NT2/D1 (cell line): ENCODE data around the gene GFRA4.

ENCODE experiments used
- DNase-seq: peaks from one replicate; pipeline ENCODE4 v3.0.0-alpha.2; 2011; ENCODE audit warnings: low read depth, low spot score
- H3K27me3 ChIP-seq: 2 replicates; pipeline ENCODE4 v1.6.0; 2011; ENCODE audit warnings: mild to moderate bottlenecking; ENCODE audit not compliant: insufficient read length, insufficient read depth
- H3K36me3 ChIP-seq: 2 replicates; pipeline ENCODE4 v1.6.1; 2011; ENCODE audit warnings: mild to moderate bottlenecking, low read length, mixed read lengths; ENCODE audit not compliant: insufficient read depth, insufficient read length
- H3K4me1 ChIP-seq: 2 replicates; pipeline ENCODE4 v1.5.1; 2011; ENCODE audit not compliant: insufficient read depth, insufficient read length
- H3K4me3 ChIP-seq: 2 replicates; pipeline ENCODE4 v1.5.1; 2011; ENCODE audit warnings: low read depth; ENCODE audit not compliant: insufficient read length
- H3K9ac ChIP-seq: 2 replicates; pipeline ENCODE4 v1.6.0; 2011; ENCODE audit warnings: low read depth; ENCODE audit not compliant: insufficient read length
- H3K9me3 ChIP-seq: 2 replicates; pipeline ENCODE4 v1.5.1; 2011; ENCODE audit warnings: mild to moderate bottlenecking, low read length; ENCODE audit not compliant: insufficient read depth
- SUZ12 ChIP-seq: IDR thresholded peaks from 2 replicates; pipeline ENCODE4 v1.6.1; 2011; ENCODE audit not compliant: insufficient read length, insufficient read depth; ENCODE audit errors: extremely low read depth
- YY1 ChIP-seq: IDR thresholded peaks from 2 replicates; pipeline ENCODE4 v1.6.1; 2011; ENCODE audit not compliant: insufficient read length, insufficient read depth
- ZNF274 ChIP-seq: IDR thresholded peaks from 2 replicates; pipeline ENCODE4 v1.6.1; 2011; ENCODE audit warnings: mild to moderate bottlenecking, low read depth, low read length

GFRA4 gene

DNA sequence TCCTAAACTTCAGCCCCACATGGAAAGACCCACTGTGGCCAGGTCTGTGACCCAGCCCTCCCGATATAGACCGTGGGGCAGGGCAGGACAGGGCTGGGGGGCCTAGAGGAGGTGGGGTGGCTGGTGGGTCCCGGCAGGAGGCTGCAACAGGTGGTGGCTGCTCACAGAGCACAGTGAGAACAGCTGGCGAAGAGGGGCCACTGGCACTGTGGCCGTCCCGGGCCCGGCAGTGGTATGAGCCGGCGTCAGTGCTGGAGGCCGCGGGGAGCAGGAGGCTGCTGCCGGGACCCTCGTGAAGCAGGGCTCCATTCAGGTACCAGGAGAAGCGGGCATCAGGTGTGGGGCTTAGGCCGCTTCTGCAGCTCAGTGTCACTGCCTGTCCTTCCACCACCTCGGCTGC lies 35.8 kb upstream of the GFRA4 start:
- Histone ChIP-seq H3K27me3 (no peaks in the 10 kb centered on the region), H3K9ac (no peak overlapping the region), H3K36me3 (no peaks in the 10 kb centered on the region), H3K9me3 (peaks cover 7% of the 10 kb centered on the region; the same call in 1 of the 2 replicates), H3K4me3 (no peak overlapping the region), H3K4me1 (peaks cover 10% of the 10 kb centered on the region)
- DNase-seq: no peak
- TF ChIP-seq ZNF274 (no peak), SUZ12 (no peak), YY1 (no peak)

DNA sequence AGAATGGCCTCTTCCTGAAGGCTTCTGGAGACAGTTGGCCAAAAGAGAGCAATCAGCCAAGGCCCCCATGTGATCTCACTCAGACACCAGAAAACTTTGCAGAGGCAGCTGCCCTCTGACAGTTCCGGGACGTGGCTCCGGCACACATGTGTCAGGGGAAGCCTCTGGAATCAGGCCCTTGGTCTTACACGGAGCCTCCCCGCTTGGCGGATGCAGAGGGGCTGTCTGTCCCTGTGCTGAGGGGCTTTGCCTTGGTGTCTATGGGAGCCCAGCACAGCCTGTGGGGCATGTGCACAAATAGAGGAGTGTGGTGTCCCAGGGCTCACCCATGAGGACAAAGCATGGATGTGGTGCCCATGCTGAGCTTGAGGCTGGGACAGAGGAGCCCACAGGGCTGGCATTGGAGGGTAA lies 35.4 kb upstream of the GFRA4 start:
- DNase-seq: no peak
- no peak for TF ChIP-seq SUZ12
- no peak for TF ChIP-seq YY1
- TF ChIP-seq ZNF274: no peak
- H3K27me3 ChIP-seq: no peaks in the 10 kb centered on the region
- no peaks in the 10 kb centered on the region for H3K36me3 ChIP-seq
- H3K9ac ChIP-seq: no peak overlapping the region
- peaks cover 10% of the 10 kb centered on the region for H3K4me1 ChIP-seq
- H3K4me3 ChIP-seq: no peak overlapping the region
- peaks cover 7% of the 10 kb centered on the region; the same call in 1 of the 2 replicates for H3K9me3 ChIP-seq

- Histone ChIP-seq H3K36me3 (no peaks in the 10 kb centered on the region), H3K4me1 (peaks cover 10% of the 10 kb centered on the region), H3K4me3 (no peak overlapping the region), H3K9ac (peak overlapping the region; percentile 32), H3K9me3 (peaks cover 7% of the 10 kb centered on the region; the same call in 1 of the 2 replicates), H3K27me3 (no peaks in the 10 kb centered on the region)
- no peak for DNase-seq
- TF ChIP-seq ZNF274 (no peak), YY1 (no peak)
Measured at GRCh38 chr20:3697588-3698305, 34.5 kb upstream of the GFRA4 start.

DNA sequence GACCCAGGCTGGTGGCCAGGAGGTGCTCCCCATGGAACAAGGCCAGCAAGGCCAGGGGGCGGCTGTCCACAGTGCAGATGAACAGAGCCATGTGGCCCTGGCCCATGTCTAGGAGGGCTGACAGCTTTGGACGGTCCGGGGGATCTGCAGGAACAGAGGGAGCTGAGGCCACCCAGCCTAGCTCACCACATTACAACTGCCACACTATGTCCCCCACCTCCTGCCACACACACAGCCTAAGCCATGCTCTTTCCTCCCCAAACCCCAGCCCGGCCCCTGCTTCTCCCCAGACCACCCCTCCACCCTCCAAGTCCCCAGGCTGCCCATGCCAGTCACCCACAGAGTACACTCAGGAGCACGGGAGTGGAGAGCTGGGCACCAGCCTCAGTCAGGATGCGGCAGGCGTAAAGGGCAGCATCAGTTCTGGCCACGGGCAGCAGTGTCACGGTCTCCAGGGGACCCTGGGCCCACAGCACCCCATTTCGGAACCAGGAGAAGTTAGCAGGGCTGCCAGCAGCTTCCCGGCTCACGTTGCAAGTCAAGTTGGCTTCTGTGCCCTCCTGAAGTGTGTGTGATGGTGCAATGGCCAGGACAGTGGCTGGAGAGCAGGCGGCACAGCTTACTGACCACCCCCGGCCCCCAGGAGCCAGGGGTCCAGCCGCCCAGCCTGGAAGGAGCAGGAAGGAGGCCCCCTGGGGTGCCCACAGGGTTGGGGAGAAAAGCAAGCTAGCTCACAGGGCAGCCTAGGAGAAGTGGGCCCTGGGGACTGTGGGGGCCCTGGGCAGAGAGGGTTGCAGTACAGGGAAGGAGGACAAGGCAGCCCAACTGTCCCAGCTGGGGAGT lies 33.8 kb upstream of the GFRA4 start:
- H3K4me3 ChIP-seq: no peak overlapping the region
- H3K36me3 ChIP-seq: no peaks in the 10 kb centered on the region
- TF ChIP-seq SUZ12 (no peak), ZNF274 (no peak), YY1 (no peak)
- DNase-seq: no peak
- peaks cover 7% of the 10 kb centered on the region; the same call in 1 of the 2 replicates for H3K9me3 ChIP-seq
- no peak overlapping the region for H3K9ac ChIP-seq
- no peaks in the 10 kb centered on the region for H3K27me3 ChIP-seq
- peaks cover 10% of the 10 kb centered on the region for H3K4me1 ChIP-seq

DNA sequence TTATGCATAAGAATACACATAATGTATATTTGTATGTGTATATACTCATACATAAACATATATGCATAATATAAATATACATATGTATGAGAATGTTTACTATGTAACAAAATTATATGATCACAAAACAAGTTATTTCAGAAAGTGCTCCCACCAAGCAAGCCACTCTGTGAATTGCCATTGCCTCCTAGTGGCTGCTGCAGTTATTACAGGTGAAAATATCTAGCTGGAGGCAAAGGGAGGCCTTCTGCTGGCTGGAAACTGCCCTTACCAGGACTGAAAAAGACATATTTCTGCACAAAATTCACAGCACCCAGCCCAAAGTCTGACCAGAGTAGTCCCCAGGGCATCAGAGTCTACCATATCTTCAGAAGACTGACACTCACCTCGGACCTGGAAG lies 33.0 kb upstream of the GFRA4 start:
- Histone ChIP-seq H3K4me3 (no peak overlapping the region), H3K36me3 (no peaks in the 10 kb centered on the region), H3K9me3 (peaks cover 7% of the 10 kb centered on the region; the same call in 1 of the 2 replicates), H3K4me1 (peaks cover 10% of the 10 kb centered on the region), H3K27me3 (no peaks in the 10 kb centered on the region), H3K9ac (no peak overlapping the region)
- no peak for DNase-seq
- TF ChIP-seq ZNF274: no peak
- no peak for TF ChIP-seq YY1
- TF ChIP-seq SUZ12: no peak

DNA sequence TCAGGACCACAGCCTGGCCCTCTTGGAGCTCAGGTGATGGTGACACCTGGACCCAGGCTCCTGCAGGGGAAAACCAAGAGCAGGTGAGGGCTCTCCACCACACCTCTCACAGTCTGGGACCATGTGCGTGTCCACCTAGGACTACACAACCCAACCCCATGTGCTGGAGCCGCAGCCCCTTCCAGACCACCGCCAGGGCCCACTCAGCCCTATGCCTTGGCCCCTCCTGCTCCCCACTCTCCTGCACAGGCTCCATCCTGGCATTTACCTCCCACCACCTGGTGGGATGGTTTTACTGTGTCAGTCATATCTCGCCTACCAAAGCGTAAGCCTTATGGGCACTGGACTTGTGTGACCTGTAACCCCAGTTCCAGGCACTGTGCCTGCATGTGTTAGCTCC lies 31.7 kb upstream of the GFRA4 start:
- H3K4me1 ChIP-seq: peaks cover 10% of the 10 kb centered on the region
- H3K36me3 ChIP-seq: no peaks in the 10 kb centered on the region
- no peak for TF ChIP-seq YY1
- TF ChIP-seq SUZ12: no peak
- no peak for TF ChIP-seq ZNF274
- H3K9ac ChIP-seq: no peak overlapping the region
- no peak for DNase-seq
- H3K4me3 ChIP-seq: no peak overlapping the region
- peaks cover 7% of the 10 kb centered on the region; the same call in 1 of the 2 replicates for H3K9me3 ChIP-seq
- H3K27me3 ChIP-seq: no peaks in the 10 kb centered on the region

- no peak for DNase-seq
- H3K4me3 ChIP-seq: no peak overlapping the region
- H3K9me3 ChIP-seq: peaks cover 7% of the 10 kb centered on the region; the same call in 1 of the 2 replicates
- H3K9ac ChIP-seq: no peak overlapping the region
- H3K4me1 ChIP-seq: peaks cover 10% of the 10 kb centered on the region
- no peak for TF ChIP-seq ZNF274
- no peaks in the 10 kb centered on the region for H3K27me3 ChIP-seq
- no peaks in the 10 kb centered on the region for H3K36me3 ChIP-seq
Measured at GRCh38 chr20:3693376-3693775, 30.2 kb upstream of the GFRA4 start.
